Measurements from ENCODE around the gene RSPH10B2.
"Not testable (repeated sequence)": the region's sequence is repeated elsewhere in the genome, so short reads cannot be mapped to it uniquely, and the experiment has no call there.

RSPH10B2 gene

DNA sequence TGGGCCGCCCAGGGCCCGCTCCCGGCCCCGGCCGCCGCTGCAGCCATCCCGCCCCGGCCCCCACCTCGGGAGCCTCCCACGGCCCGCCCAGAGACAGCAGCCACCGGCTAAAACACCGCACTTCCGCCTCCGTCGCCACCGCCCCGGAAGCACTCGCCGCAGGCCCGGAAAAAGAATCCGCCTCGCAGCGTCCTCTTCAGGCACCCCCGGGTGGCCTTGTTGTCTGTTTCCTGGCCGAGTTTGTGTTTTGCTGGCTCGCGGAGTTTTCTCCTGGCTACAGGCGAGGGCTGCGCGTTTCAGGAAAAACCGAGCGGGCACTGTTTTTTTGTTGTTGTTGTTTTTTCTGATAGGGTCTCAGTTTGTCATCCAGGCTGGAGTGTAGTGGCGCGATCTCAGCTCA, 72.2 kb downstream of the RSPH10B2 start, which contains the start of gene CCZ1B:
CCZ1B (minus strand) TSS at position 125 of the 400 bp plus-strand sequence; CDS start at position 47, 78 bp downstream.
- CTCF ChIA-PET, POLR2A ChIA-PET: not testable (repeated sequence)

GRCh38 chr7:6827180-6827579, 73.3 kb downstream of the RSPH10B2 start:
- POLR2A ChIA-PET = not testable (repeated sequence)

More for the DNA sequence above, 72.2 kb downstream of the RSPH10B2 start, which contains the start of gene CCZ1B:
- H3K4me3 ChIP-seq (ENCODE audit: low read depth, low read length) = peak within 1 kb of the TSS; percentile 47
- not testable (repeated sequence) for H3K27ac ChIP-seq (ENCODE audit: extremely low read depth, low read depth, low read length); H3K4me1 ChIP-seq (ENCODE audit: control insufficient read depth, insufficient read depth, low read length); H3K36me3 ChIP-seq (ENCODE audit: control insufficient read depth in 2 of 2, insufficient read depth in 1 of 2, low read length in 2 of 2); H3K9me3 ChIP-seq (ENCODE audit: control insufficient read depth, insufficient read depth, low read depth, low read length)
- TF ChIP-seq, protein P1, sequence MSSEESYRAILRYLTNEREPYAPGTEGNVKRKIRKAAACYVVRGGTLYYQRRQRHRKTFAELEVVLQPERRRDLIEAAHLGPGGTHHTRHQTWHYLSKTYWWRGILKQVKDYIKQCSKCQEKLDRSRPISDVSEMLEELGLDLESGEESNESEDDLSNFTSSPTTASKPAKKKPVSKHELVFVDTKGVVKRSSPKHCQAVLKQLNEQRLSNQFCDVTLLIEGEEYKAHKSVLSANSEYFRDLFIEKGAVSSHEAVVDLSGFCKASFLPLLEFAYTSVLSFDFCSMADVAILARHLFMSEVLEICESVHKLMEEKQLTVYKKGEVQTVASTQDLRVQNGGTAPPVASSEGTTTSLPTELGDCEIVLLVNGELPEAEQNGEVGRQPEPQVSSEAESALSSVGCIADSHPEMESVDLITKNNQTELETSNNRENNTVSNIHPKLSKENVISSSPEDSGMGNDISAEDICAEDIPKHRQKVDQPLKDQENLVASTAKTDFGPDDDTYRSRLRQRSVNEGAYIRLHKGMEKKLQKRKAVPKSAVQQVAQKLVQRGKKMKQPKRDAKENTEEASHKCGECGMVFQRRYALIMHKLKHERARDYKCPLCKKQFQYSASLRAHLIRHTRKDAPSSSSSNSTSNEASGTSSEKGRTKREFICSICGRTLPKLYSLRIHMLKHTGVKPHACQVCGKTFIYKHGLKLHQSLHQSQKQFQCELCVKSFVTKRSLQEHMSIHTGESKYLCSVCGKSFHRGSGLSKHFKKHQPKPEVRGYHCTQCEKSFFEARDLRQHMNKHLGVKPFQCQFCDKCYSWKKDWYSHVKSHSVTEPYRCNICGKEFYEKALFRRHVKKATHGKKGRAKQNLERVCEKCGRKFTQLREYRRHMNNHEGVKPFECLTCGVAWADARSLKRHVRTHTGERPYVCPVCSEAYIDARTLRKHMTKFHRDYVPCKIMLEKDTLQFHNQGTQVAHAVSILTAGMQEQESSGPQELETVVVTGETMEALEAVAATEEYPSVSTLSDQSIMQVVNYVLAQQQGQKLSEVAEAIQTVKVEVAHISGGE (tag by site-specific recombination; conservative IDR thresholded peaks at IDR 0.05; ENCODE audit: low read depth) = peak; percentile 84
- peak; percentile 54 for TF ChIP-seq SP2 (tag by site-specific recombination; IDR thresholded peaks at IDR 0.05)
- TF ChIP-seq, protein P2, sequence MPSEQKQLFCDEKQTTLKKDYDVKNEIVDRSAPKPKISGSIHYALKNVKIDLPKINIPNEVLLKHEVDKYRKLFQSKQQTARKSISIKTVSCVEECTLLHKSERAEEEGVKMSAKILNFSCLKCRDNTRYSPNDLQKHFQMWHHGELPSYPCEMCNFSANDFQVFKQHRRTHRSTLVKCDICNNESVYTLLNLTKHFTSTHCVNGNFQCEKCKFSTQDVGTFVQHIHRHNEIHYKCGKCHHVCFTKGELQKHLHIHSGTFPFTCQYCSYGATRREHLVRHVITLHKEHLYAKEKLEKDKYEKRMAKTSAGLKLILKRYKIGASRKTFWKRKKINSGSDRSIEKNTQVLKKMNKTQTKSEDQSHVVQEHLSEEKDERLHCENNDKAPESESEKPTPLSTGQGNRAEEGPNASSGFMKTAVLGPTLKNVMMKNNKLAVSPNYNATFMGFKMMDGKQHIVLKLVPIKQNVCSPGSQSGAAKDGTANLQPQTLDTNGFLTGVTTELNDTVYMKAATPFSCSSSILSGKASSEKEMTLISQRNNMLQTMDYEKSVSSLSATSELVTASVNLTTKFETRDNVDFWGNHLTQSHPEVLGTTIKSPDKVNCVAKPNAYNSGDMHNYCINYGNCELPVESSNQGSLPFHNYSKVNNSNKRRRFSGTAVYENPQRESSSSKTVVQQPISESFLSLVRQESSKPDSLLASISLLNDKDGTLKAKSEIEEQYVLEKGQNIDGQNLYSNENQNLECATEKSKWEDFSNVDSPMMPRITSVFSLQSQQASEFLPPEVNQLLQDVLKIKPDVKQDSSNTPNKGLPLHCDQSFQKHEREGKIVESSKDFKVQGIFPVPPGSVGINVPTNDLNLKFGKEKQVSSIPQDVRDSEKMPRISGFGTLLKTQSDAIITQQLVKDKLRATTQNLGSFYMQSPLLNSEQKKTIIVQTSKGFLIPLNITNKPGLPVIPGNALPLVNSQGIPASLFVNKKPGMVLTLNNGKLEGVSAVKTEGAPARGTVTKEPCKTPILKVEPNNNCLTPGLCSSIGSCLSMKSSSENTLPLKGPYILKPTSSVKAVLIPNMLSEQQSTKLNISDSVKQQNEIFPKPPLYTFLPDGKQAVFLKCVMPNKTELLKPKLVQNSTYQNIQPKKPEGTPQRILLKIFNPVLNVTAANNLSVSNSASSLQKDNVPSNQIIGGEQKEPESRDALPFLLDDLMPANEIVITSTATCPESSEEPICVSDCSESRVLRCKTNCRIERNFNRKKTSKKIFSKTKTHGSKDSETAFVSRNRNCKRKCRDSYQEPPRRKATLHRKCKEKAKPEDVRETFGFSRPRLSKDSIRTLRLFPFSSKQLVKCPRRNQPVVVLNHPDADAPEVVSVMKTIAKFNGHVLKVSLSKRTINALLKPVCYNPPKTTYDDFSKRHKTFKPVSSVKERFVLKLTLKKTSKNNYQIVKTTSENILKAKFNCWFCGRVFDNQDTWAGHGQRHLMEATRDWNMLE (tag by site-specific recombination; conservative IDR thresholded peaks at IDR 0.05; ENCODE audit: low read depth) = peak; percentile 95

DNA sequence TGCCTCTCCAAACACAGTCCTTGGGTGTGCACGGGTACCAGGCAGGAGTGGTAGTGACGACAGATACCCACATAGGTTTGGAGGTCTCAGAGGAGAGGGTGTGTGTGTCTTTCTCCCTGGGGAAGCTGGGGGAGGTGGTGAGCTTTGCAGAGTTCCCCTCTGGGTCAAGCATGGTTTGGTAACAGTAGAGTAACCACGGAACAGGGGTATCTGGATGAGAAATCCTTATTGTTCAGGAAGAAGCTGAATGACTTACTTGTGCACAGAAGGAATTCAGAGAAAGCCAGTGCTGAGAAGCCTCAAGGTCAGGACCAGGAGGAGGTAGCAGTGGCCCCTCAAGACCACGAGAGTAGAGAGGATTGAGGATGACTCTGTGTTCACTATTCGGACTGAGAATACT, 75.7 kb downstream of the RSPH10B2 start:
- H3K4me1 ChIP-seq (ENCODE audit: control insufficient read depth, insufficient read depth, low read length); H3K9me3 ChIP-seq (ENCODE audit: control insufficient read depth, insufficient read depth, low read depth, low read length); POLR2A ChIA-PET; H3K4me3 ChIP-seq (ENCODE audit: low read depth, low read length); H3K27ac ChIP-seq (ENCODE audit: extremely low read depth, low read depth, low read length); H3K36me3 ChIP-seq (ENCODE audit: control insufficient read depth in 2 of 2, insufficient read depth in 1 of 2, low read length in 2 of 2); CTCF ChIA-PET: not testable (repeated sequence)

More at GRCh38 chr7:6827180-6827579, 73.3 kb downstream of the RSPH10B2 start:
- H3K9me3 ChIP-seq (ENCODE audit: control insufficient read depth, insufficient read depth, low read depth, low read length); H3K4me1 ChIP-seq (ENCODE audit: control insufficient read depth, insufficient read depth, low read length); H3K36me3 ChIP-seq (ENCODE audit: control insufficient read depth in 2 of 2, insufficient read depth in 1 of 2, low read length in 2 of 2); H3K27ac ChIP-seq (ENCODE audit: extremely low read depth, low read depth, low read length); CTCF ChIA-PET; H3K4me3 ChIP-seq (ENCODE audit: low read depth, low read length): not testable (repeated sequence)
- TF ChIP-seq SP2 (tag by site-specific recombination; IDR thresholded peaks at IDR 0.05) = peak; percentile 43

GRCh38 chr7:6830026-6830425, 76.1 kb downstream of the RSPH10B2 start:
- POLR2A ChIA-PET; H3K9me3 ChIP-seq (ENCODE audit: control insufficient read depth, insufficient read depth, low read depth, low read length); H3K4me3 ChIP-seq (ENCODE audit: low read depth, low read length); CTCF ChIA-PET; H3K4me1 ChIP-seq (ENCODE audit: control insufficient read depth, insufficient read depth, low read length); H3K36me3 ChIP-seq (ENCODE audit: control insufficient read depth in 2 of 2, insufficient read depth in 1 of 2, low read length in 2 of 2); H3K27ac ChIP-seq (ENCODE audit: extremely low read depth, low read depth, low read length): not testable (repeated sequence)

- no peaks in the 10 kb centered on the region for H3K9me3 ChIP-seq (ENCODE audit: control insufficient read depth, insufficient read depth, low read depth, low read length)
- CTCF ChIA-PET = interaction anchor here (0.6 kb wide), 1 partner anchor 314 kb away, joined by 3 read pairs; no protein-coding TSS in a partner anchor
- POLR2A ChIA-PET = no interaction called here
- H3K4me1 ChIP-seq (ENCODE audit: control insufficient read depth, insufficient read depth, low read length) = no peaks in the 10 kb centered on the region
- TF ChIP-seq ZNF335 (tag by site-specific recombination; conservative IDR thresholded peaks at IDR 0.05) = peak; percentile 57; the same call in 1 of the 2 replicates
- no peak for TF ChIP-seq ZFP37 (tag by site-specific recombination; IDR thresholded peaks at IDR 0.05)
- no peak overlapping the region for H3K27ac ChIP-seq (ENCODE audit: extremely low read depth, low read depth, low read length)
- H3K4me3 ChIP-seq (ENCODE audit: low read depth, low read length) = no peak overlapping the region
- no peaks in the 10 kb centered on the region for H3K36me3 ChIP-seq (ENCODE audit: control insufficient read depth in 2 of 2, insufficient read depth in 1 of 2, low read length in 2 of 2)
Observed at GRCh38 chr7:6831018-6831725, 77.3 kb downstream of the RSPH10B2 start.

All from HEK293 (cell line).